Stomach (tissue), 9 donors: ENCODE measurements around the gene WBP2NL. TPM values are rescaled to one million over a fixed set of nuclear protein-coding genes. Genes with fewer than 3 reads are reported as not detected.
"Not testable (repeated sequence)": the region's sequence is repeated elsewhere in the genome, so short reads cannot be mapped to it uniquely, and the experiment has no call there.

Experiments
- DNase-seq, 2 donors: peaks; one replicate each; pipeline versions ENCODE4 v3.0.0 to v3.0.0-alpha.2; 2013 to 2019
- H3K27ac ChIP-seq, 5 donors: fragments of 200-600 bp in 4 of 5; sonication (generic) in 4 of 5; one replicate each; pipeline ENCODE4 v1.5.1; 2013 to 2019; ENCODE audit warnings: mild to moderate bottlenecking in 1 of 5, moderate library complexity in 1 of 5
- H3K27me3 ChIP-seq, 3 donors: fragments of 200-600 bp; sonication (generic); one replicate each; pipeline ENCODE4 v1.5.1; 2017 to 2019; ENCODE audit warnings: mixed run types in 1 of 3
- H3K36me3 ChIP-seq, 4 donors: fragments of 200-600 bp; sonication (generic); 1 replicate in 3 of 4; 2 replicates in 1 of 4; pipeline ENCODE4 v1.5.1; 2016 to 2019
- H3K4me1 ChIP-seq, 4 donors: fragments of 200-600 bp; sonication (generic); one replicate each; pipeline ENCODE4 v1.5.1; 2016 to 2019
- H3K4me3 ChIP-seq, 4 donors: fragments of 200-600 bp; sonication (generic) in 3 of 4; one replicate each; pipeline ENCODE4 v1.5.1; 2016 to 2019; ENCODE audit warnings: mild to moderate bottlenecking in 1 of 4
- H3K9me3 ChIP-seq, 4 donors: fragments of 200-600 bp; sonication (generic); one replicate each; pipeline ENCODE4 v1.5.1; 2016 to 2019
- EP300 ChIP-seq: sonication (generic); formaldehyde crosslinking; IDR thresholded peaks from one replicate; pipeline ENCODE4 v1.6.1; 2017; ENCODE audit warnings: antibody characterized with exemption
- POLR2A ChIP-seq, 4 donors: fragments of 450-650 bp; IDR thresholded peaks; one replicate each; pipeline ENCODE4 v1.6.1; 2016; ENCODE audit warnings: antibody characterized with exemption in 4 of 4, control low read depth in 2 of 4, mild to moderate bottlenecking in 1 of 4, moderate library complexity in 1 of 4
- POLR2AphosphoS5 ChIP-seq, 3 donors: sonication (generic); formaldehyde crosslinking; IDR thresholded peaks; one replicate each; pipeline ENCODE4 v1.6.1; 2016; ENCODE audit warnings: antibody characterized with exemption in 3 of 3
- WGBS, 5 donors: extraction: QIAGEN DNeasy Blood & Tissue Kit in 3 of 5; methylation state at CpG; one replicate each; pipeline versions ENCODE4 v1.1.5 to v1.1.7; 2013 to 2018; 5-methylcytosine and 5-hydroxymethylcytosine counted together
- intact Hi-C: fragments of 100-400 bp; cut with DNase I; formaldehyde crosslinking; loops from one replicate; pipeline ENCODE4 v1.15.1; 2023; ENCODE audit warnings: low total_unique reads
- polyA plus RNA-seq, 3 donors: library from polyadenylated mRNA; stranded (reverse); fragments of 200-250 nt; gene quantifications; one replicate each; pipeline ENCODE4 v1.2.3, GENCODE V29; 2013
- total RNA-seq, 5 donors: library from RNA; depleted of rRNA; stranded (reverse); fragments of >200 nt; gene quantifications; one replicate each; pipeline versions ENCODE4 v1.1.0 to v1.2.3, GENCODE V29; 2014 to 2016
- TF ChIP-seq, protein P1 (sequence below), 7 experiments: fragments of 450-650 bp in 4 of 7; fragments of 200-600 bp in 3 of 7; sonication (generic) in 3 of 7; IDR thresholded peaks; one replicate each; pipeline ENCODE4 v1.5.1; 2016 to 2019; ENCODE audit warnings: antibody characterized with exemption in 7 of 7, control low read depth in 2 of 7, mild to moderate bottlenecking in 1 of 7
- donor health status: healthy with polysubstance abuse.
- donor health status: Bipolar disorder and iron deficiency.
- donor health status: healthy.

Gene WBP2NL
- total and polyA plus RNA-seq, 8 donors: 1.2 to 4.8 (median 1.2) TPM; not detected in 3

DNA sequence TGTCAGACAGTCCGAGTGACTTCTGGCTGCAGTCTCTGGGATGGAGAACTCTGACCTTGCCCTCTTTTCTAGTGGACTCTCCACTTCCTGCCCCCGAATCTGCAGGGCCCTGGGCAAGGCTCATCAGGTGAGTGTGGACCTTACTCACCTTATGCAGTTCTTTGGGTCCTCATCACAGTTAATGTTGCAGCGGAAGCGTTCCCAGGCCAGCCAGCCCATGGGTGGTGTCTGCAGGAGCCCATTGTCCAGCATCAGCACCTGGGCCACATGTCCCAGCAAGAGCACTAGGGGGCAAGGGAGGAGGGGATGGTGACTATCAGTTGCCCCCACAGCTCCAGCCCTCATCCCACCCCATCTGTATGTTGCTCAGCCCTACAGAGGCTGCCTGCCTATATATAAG lies 69.7 kb downstream of the WBP2NL start:
- no peaks in the 10 kb centered on the region for H3K9me3 ChIP-seq
- no peak for DNase-seq
- TF ChIP-seq POLR2A (IDR thresholded peaks at IDR 0.05) (no peak), POLR2AphosphoS5 (IDR thresholded peaks at IDR 0.05) (no peak), EP300 (no peak)
- TF ChIP-seq, protein P1, sequence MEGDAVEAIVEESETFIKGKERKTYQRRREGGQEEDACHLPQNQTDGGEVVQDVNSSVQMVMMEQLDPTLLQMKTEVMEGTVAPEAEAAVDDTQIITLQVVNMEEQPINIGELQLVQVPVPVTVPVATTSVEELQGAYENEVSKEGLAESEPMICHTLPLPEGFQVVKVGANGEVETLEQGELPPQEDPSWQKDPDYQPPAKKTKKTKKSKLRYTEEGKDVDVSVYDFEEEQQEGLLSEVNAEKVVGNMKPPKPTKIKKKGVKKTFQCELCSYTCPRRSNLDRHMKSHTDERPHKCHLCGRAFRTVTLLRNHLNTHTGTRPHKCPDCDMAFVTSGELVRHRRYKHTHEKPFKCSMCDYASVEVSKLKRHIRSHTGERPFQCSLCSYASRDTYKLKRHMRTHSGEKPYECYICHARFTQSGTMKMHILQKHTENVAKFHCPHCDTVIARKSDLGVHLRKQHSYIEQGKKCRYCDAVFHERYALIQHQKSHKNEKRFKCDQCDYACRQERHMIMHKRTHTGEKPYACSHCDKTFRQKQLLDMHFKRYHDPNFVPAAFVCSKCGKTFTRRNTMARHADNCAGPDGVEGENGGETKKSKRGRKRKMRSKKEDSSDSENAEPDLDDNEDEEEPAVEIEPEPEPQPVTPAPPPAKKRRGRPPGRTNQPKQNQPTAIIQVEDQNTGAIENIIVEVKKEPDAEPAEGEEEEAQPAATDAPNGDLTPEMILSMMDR (IDR thresholded peaks at IDR 0.05): no peak
- no peak overlapping the region for H3K27ac ChIP-seq
- 95 to 100% (median 97%) methylated on average over 2 to 4 of the region's 4 CpGs for WGBS, 5 donors
- intact Hi-C loops: no loop called here
- H3K36me3 ChIP-seq: peaks cover 29 to 54% (median 46%) of the 10 kb centered on the region in 4 donors
- no peaks in the 10 kb centered on the region for H3K27me3 ChIP-seq
- H3K4me3 ChIP-seq: no peak overlapping the region
- peaks cover 17 to 46% (median 25%) of the 10 kb centered on the region in 4 donors for H3K4me1 ChIP-seq

DNA sequence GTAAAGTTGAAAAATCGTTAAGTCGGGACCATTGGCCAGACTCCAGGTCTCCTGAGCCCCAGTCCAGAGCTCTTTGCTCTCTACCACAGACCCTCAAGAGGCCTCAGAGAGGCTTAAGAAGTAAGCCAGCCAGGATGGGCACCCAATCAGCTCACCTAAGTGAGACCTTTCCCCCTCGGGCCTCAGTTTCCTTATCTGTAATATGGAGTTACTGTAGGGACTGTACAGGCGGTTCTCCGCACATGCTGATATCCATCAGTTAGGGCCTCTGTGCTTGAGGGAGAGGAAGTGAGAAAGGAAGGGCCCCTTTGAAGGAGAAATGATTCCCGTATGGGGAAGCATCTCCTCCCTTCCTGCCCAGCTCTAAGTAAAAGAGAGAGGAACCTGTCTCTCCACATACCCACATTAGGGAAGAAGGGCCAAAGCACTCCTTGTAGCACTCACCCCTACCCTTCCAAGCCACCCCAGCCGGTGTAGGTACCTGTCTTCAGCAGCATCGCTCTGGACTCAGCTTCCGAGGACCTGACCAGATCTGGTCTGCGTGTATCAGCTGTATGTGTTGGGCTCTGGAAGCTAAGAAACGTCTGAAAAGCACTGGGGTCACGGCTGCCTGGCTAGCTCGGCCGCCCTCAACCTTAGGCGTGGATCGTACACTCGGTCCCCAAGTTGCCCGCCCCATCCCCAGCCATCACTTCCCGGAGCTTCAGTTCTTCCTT lies 71.4 kb downstream of the WBP2NL start:
- WGBS, 5 donors: 11 to 21% (median 16%) methylated on average over 14 to 19 of the region's 19 CpGs
- no peak for TF ChIP-seq EP300
- TF ChIP-seq, protein P1 (IDR thresholded peaks at IDR 0.05): no peak
- TF ChIP-seq POLR2A (IDR thresholded peaks at IDR 0.05): no peak
- no peak for TF ChIP-seq POLR2AphosphoS5 (IDR thresholded peaks at IDR 0.05)
- peak overlapping the region; percentile 88 to 93 (median 89) for H3K27ac ChIP-seq
- no peaks in the 10 kb centered on the region for H3K9me3 ChIP-seq
- H3K4me1 ChIP-seq: peaks cover 27 to 60% (median 37%) of the 10 kb centered on the region in 4 donors
- H3K36me3 ChIP-seq: peaks cover 29 to 39% (median 34%) of the 10 kb centered on the region in 4 donors
- no peak for DNase-seq
- intact Hi-C loops: no loop called here
- H3K4me3 ChIP-seq: peak overlapping the region; percentile 51 to 69 (median 60)
- no peaks in the 10 kb centered on the region for H3K27me3 ChIP-seq

DNA sequence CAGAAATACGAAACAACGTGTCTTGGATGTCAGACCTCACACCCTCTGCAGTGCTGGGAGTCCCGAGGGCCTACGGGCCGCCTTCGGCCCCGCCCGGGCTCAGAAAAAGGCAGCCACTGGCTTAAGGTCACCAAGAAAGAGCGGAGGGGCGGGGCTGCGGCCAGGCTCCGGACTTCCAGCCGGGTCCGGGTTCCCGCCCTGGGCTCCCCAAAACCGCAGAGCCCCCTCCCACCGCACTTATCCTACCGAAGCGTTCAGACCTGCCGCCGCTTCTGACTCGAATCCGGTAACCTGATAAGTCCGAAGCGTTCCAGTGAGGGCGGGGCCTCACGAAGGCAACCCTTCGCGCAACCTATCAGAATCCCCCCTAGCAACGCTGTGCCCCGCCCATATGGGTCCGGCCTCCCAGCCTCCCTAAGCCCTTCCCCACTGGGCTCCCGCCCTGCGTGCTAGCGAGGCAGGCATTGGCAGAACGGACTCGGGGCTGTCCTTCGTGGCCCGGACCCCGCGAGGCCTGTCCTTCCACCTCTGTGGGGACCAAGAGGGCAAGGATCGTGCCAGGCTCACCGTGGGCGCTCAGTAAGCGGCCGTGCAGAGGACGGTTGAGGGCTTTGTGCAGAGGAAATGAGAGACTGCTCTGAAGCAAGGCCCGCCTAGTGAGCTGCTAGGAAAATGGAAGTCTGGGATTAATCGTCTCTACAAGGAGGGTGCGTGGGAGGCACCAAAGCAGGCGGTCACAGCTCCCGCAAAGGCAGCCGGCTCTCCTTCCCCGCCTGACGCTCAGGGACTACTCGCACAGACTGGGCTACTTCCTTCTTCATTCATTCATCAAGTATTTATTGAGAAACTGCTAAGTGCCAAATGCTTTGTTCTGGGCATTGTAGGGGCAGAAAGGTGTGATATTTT lies 72.2 kb downstream of the WBP2NL start, which contains the start of gene NAGA:
Gene NAGA, minus strand, starts transcription at position 296 of the 906 bp plus-strand sequence. CDS start 515 bp downstream, outside the sequence.
- 0 to 1% (median 0%) methylated on average over 31 to 56 of the region's 56 CpGs for whole genome bisulfite sequencing, 5 donors

DNA sequence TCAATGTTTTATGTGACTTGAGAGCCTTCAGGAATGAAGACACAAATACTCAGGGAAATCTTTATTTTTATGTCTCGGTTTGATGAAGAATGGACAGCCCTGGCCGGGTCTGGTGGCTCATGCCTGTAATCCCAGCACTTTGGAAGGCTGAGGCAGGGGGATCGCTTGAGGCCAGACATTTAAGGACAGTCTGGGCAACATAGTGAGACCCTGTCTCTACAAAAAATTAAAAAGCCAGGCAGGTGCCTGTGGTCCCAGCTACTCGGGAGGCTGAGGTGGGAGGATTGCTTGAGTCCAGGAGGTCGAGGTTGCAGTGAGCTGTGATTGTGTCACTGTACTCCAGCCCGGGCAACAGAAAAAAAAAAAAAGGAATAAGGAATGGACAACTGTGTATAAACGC lies 72.9 kb downstream of the WBP2NL start:
- intact Hi-C loops, H3K9me3 ChIP-seq, H3K27me3 ChIP-seq, DNase-seq: not testable (repeated sequence)
- Histone ChIP-seq H3K4me3 (peak overlapping the region; percentile 51 to 69 (median 60)), H3K36me3 (peaks cover 17 to 31% (median 25%) of the 10 kb centered on the region in 4 donors), H3K4me1 (peaks cover 30 to 69% (median 46%) of the 10 kb centered on the region in 4 donors), H3K27ac (peak overlapping the region in 4 of 5 donors; percentile 88 to 93 (median 90))
- 68 to 78% (median 70%) methylated on average over 7 of the region's 7 CpGs for WGBS, 5 donors

More for the DNA sequence above, 72.2 kb downstream of the WBP2NL start, which contains the start of gene NAGA:
- Histone ChIP-seq H3K27ac (peak within 1 kb of the TSS; percentile 88 to 93 (median 89)), H3K4me1 (peaks cover 30 to 68% (median 44%) of the 10 kb centered on the region in 4 donors), H3K36me3 (peaks cover 22 to 31% (median 26%) of the 10 kb centered on the region in 4 donors), H3K9me3 (no peaks in the 10 kb centered on the region), H3K4me3 (peak within 1 kb of the TSS; percentile 51 to 69 (median 60)), H3K27me3 (no peaks in the 10 kb centered on the region)
- DNase-seq: peak; percentile 96 to 98
- intact Hi-C loops: no loop called here
- no peak for TF ChIP-seq EP300
- TF ChIP-seq, protein P1 (IDR thresholded peaks at IDR 0.05): no peak
- peak; percentile 85 to 96 (median 95) for TF ChIP-seq POLR2AphosphoS5 (IDR thresholded peaks at IDR 0.05)
- peak in 2 of 4 donors; percentile 31 to 47 for TF ChIP-seq POLR2A (IDR thresholded peaks at IDR 0.05)
